ENCODE data around the gene MCC. TPM values are rescaled to one million over a fixed set of nuclear protein-coding genes. Genes with fewer than 3 reads are reported as not detected.

Gene MCC
- polyA plus RNA-seq, 2 of the 4 experiments (the other 2 are of a cell fraction): 0.09 to 0.10 TPM

GRCh38 chr5:112974901-112975300, 513.4 kb downstream of the MCC start:
- TF ChIP-seq RCOR1 (IDR thresholded peaks at IDR 0.05; ENCODE audit: low read depth, low read length): no peak
- no peak for TF ChIP-seq EP300 (IDR thresholded peaks at IDR 0.05)
- POLR2A ChIA-PET: interaction anchor here (2.3 kb wide), 1 partner anchor 53 kb away, joined by 18 read pairs; the partner anchor contains the start of gene REEP5

GRCh38 chr5:112973904-112974303, 514.3 kb downstream of the MCC start:
- H3K27ac ChIP-seq: no peak overlapping the region
- ATAC-seq: no peak
- TF ChIP-seq KDM1A (IDR thresholded peaks at IDR 0.05; ENCODE audit: low read depth) (no peak), CHD4 (IDR thresholded peaks at IDR 0.05; ENCODE audit: borderline replicate concordance) (no peak), SMC3 (IDR thresholded peaks at IDR 0.05) (no peak), CBX2 (IDR thresholded peaks at IDR 0.05; ENCODE audit: borderline replicate concordance, low read depth) (no peak), CHD2 (IDR thresholded peaks at IDR 0.05; ENCODE audit: low read length, partially characterized antibody) (no peak), NFE2L2 (conservative IDR thresholded peaks at IDR 0.05; ENCODE audit: low read length) (no peak), SREBF2 (IDR thresholded peaks at IDR 0.05) (no peak), HOXB13 (CRISPR knock-in tag; IDR thresholded peaks at IDR 0.05; ENCODE audit: low read depth) (no peak)
- DNase-seq (ENCODE audit: low read depth in 1 of 2, low spot score in 1 of 2): no peak
- no peak for FAIRE-seq
- CTCF ChIA-PET: interaction anchor here (1.7 to 2.2 kb wide), 2 partner anchors 10 to 51 kb away, joined by 4 to 5 read pairs; no protein-coding TSS in a partner anchor
- H3K4me1 ChIP-seq: peaks cover 23% of the 10 kb centered on the region
- WGBS (ENCODE audit: missing lambda C conversion rate): 90% methylated on average over 1 of the region's 1 CpG
- no peaks in the 10 kb centered on the region for H3K9me3 ChIP-seq
- POLR2A ChIA-PET: no interaction called here
- H3K4me3 ChIP-seq: no peak overlapping the region
- no peak overlapping the region for H3K4me2 ChIP-seq

More at GRCh38 chr5:112974901-112975300, 513.4 kb downstream of the MCC start:
- WGBS (ENCODE audit: missing lambda C conversion rate): 95% methylated on average over 1 of the region's 1 CpG
- ATAC-seq (no peak), FAIRE-seq (no peak), DNase-seq (ENCODE audit: low read depth in 1 of 2, low spot score in 1 of 2) (no peak)
- H3K4me1 ChIP-seq: peaks cover 22% of the 10 kb centered on the region
- no peaks in the 10 kb centered on the region for H3K9me3 ChIP-seq
- H3K27ac ChIP-seq: no peak overlapping the region
- no peak overlapping the region for H3K4me2 ChIP-seq
- H3K4me3 ChIP-seq: no peak overlapping the region
- CTCF ChIA-PET: interaction anchor here (1.3 to 2.7 kb wide), 4 partner anchors 11 to 53 kb away, joined by 3 to 11 read pairs (median 4); partner anchors contain the start of gene REEP5

GRCh38 chr5:112973036-112973435, 515.2 kb downstream of the MCC start:
- ChIA-PET POLR2A (no interaction called here), CTCF (interaction anchor here (0.8 to 2.2 kb wide), 3 partner anchors 9 to 52 kb away, joined by 3 to 5 read pairs (median 4); no protein-coding TSS in a partner anchor)
- FAIRE-seq: no peak

More at GRCh38 chr5:112973036-112973435, 515.2 kb downstream of the MCC start:
- TF ChIP-seq CEBPB (IDR thresholded peaks at IDR 0.05): no peak
- no peak for TF ChIP-seq NFE2L2 (conservative IDR thresholded peaks at IDR 0.05; ENCODE audit: low read length)
- no peak for TF ChIP-seq HOXB13 (CRISPR knock-in tag; IDR thresholded peaks at IDR 0.05; ENCODE audit: low read depth)
- TF ChIP-seq KDM5A (IDR thresholded peaks at IDR 0.05): no peak
- no peak for TF ChIP-seq HEYL (CRISPR knock-in tag; IDR thresholded peaks at IDR 0.05)
- TF ChIP-seq MAFK (IDR thresholded peaks at IDR 0.05; ENCODE audit: partially characterized antibody): no peak
- no peak for TF ChIP-seq CHD4 (IDR thresholded peaks at IDR 0.05; ENCODE audit: borderline replicate concordance)
- no peak for TF ChIP-seq MAX (IDR thresholded peaks at IDR 0.05)
- no peak for TF ChIP-seq POLR2A (IDR thresholded peaks at IDR 0.05; ENCODE audit: low read length)
- no peak for TF ChIP-seq MYC (IDR thresholded peaks at IDR 0.05; ENCODE audit: borderline replicate concordance, low read length)
- TF ChIP-seq MAZ (IDR thresholded peaks at IDR 0.05; ENCODE audit: borderline replicate concordance, low read depth, low read length): no peak
- TF ChIP-seq SMC3 (IDR thresholded peaks at IDR 0.05): no peak
- no peak for TF ChIP-seq CBX2 (IDR thresholded peaks at IDR 0.05; ENCODE audit: borderline replicate concordance, low read depth)
- no peak for TF ChIP-seq GATA3 (IDR thresholded peaks at IDR 0.05; ENCODE audit: borderline replicate concordance)
- no peak for TF ChIP-seq JUN (IDR thresholded peaks at IDR 0.05)
- no peak for TF ChIP-seq E2F6 (IDR thresholded peaks at IDR 0.05; ENCODE audit: borderline replicate concordance, low read depth)
- no peak for TF ChIP-seq USF2 (IDR thresholded peaks at IDR 0.05)
- TF ChIP-seq SREBF2 (IDR thresholded peaks at IDR 0.05): no peak
- no peak for TF ChIP-seq CTCF (IDR thresholded peaks at IDR 0.05)
- TF ChIP-seq RFX5 (IDR thresholded peaks at IDR 0.05): no peak
- H3K4me2 ChIP-seq: no peak overlapping the region
- no peaks in the 10 kb centered on the region for H3K9me3 ChIP-seq
- DNase-seq (ENCODE audit: low read depth in 1 of 2, low spot score in 1 of 2): no peak
- H3K4me3 ChIP-seq: no peak overlapping the region
- no peak for ATAC-seq
- H3K27ac ChIP-seq: no peak overlapping the region
- 31% methylated on average over 1 of the region's 1 CpG for WGBS (ENCODE audit: missing lambda C conversion rate)
- peaks cover 23% of the 10 kb centered on the region for H3K4me1 ChIP-seq

Data from A549 (cell line).